Measurements from ENCODE around the gene PAFAH1B1. TPM values are rescaled to one million over a fixed set of nuclear protein-coding genes. Genes with fewer than 3 reads are reported as not detected.

Gene PAFAH1B1
- polyA plus RNA-seq, 3 donors = 17.4 to 48.8 (median 38.7) TPM

DNA sequence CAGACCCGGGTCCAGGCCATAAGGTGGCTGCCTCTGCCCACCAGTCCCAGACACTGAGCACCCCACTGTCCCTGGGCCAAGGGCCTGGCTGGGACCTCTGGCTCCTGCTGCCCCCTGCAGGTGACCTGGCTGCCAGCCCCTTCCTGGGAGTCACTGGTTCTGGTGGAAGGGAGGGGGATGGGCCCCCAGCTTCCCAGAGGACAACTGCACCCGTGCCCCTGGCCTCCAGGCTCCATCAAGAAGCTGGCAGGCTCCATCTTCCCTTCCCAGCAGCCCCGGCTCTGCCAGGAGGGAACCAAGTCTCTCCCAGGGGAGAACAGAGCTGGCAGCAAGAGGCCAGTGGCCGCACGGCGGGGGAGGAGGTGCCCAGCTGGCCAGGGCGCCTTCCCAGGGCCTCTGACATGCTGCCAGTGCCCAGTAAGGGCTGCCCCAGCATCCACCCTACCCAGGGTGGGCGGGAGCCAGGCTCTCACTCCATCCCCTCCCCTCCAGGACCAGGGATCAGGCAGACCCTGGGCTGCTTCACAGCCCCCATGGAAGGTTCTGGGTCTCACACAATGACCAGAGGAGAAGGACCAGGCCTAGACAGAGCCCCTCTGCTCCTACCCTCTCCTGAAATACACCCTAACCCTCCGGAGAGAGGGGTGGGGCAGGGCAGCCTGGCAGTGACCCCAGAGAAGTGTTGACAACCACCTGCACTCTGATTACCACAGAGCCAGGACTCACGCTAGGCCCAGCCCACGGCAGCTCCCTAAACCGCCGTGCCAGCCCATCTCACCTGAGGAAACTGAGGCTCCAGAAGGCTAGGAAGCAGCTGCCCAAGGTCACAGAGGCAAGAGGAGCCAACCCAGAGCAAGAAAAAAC is 114.5 kb downstream of the PAFAH1B1 start:
- WGBS, 3 donors = 38 to 70% (median 63%) methylated on average over 13 of the region's 13 CpGs
- H3K27ac ChIP-seq (ENCODE audit: low read depth, low read length) = no peak overlapping the region

DNA sequence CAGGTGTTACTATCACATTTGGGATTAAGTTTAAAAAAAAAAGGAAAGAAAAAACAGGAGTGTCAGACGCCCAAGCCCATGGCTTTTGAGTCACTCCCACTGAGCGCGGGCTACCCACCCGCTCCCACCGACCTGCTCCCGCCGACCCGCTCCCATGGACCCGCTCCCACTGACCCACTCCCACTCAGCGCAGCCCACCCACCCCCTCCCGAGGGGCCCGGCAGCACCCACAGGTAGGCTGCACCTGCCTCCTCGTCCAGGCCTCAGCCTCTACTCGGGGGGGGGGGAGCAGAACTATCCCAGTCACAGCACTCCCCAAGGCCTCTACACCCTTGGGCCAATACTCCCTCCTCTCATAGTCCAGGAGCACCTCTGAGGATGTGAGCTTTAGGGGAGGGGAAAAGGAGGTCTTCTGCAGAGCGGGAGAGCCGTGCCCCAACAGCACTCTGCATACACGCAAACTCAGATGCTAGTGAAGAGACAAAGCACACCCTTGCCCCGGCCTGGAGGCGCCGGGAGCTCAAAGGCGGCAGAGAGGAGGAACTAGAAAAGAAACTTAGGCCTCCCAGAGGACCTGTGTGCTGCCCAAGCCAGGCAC is 115.2 kb downstream of the PAFAH1B1 start:
- 45 to 82% (median 82%) methylated on average over 19 to 21 of the region's 21 CpGs for WGBS, 3 donors
- H3K27ac ChIP-seq (ENCODE audit: low read depth, low read length) = no peak overlapping the region

DNA sequence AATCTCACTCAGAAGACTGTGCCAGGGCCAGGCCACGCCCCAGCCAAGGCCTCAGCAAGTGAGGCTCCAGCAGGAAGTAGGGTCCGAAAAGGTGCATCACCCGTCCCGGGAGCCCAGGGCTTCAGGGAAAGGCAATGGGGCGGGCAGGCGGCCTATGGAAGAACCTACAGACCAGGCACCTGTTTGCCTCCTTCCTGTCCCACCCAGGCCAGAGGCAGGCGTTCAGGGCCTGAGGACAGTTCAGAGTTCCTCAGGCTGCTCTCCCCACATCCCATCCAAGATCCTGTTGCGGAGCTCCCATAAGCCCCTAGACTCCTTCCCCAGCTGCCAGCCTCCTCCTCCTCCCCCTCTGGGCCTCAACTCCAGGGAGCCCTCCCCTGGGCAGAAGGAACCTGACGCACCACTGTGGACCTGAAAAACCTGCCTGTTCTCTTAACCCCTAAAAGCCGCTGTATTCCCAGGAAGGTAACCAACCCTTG is 115.8 kb downstream of the PAFAH1B1 start:
- 21 to 61% (median 54%) methylated on average over 8 to 10 of the region's 10 CpGs for WGBS, 3 donors
- H3K27ac ChIP-seq (ENCODE audit: low read depth, low read length) = no peak overlapping the region

DNA sequence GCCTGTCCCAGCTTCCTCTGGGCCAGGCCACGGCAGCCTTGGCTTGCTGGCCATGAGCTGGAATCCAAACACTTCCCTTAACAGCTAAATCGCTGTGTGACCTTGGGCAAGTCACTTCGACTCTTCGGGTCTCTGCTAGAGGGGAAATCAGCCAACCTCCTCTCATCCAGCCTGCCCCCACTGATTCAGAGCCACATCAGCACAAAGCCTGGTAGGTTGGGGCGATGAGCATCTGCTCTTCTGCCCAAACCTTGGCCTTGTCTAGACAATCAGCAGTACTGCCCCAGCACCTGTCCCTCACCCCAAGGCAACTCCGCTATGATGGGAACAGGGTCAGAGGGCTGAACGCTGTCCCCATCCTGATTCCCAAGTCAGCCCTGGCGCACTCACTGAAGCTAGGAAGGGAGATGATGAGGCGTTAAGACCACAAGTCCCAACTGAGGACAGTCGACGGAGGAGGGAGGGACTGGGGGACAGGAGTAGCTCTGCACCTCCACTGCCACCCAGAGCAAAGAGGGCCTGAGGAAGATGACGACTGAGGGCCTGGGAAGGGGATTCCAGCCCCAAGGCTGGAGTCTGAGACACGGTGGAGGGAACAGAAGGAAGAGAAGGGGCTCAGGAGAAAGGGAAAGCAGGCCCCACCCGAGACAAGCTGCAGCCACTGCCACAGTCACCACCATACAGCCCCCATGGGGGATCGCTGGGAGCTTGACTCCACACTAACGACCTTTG is 116.8 kb downstream of the PAFAH1B1 start:
- WGBS, 3 donors = 26 to 47% (median 33%) methylated on average over 16 of the region's 16 CpGs
- no peak overlapping the region for H3K27ac ChIP-seq (ENCODE audit: low read depth, low read length)

DNA sequence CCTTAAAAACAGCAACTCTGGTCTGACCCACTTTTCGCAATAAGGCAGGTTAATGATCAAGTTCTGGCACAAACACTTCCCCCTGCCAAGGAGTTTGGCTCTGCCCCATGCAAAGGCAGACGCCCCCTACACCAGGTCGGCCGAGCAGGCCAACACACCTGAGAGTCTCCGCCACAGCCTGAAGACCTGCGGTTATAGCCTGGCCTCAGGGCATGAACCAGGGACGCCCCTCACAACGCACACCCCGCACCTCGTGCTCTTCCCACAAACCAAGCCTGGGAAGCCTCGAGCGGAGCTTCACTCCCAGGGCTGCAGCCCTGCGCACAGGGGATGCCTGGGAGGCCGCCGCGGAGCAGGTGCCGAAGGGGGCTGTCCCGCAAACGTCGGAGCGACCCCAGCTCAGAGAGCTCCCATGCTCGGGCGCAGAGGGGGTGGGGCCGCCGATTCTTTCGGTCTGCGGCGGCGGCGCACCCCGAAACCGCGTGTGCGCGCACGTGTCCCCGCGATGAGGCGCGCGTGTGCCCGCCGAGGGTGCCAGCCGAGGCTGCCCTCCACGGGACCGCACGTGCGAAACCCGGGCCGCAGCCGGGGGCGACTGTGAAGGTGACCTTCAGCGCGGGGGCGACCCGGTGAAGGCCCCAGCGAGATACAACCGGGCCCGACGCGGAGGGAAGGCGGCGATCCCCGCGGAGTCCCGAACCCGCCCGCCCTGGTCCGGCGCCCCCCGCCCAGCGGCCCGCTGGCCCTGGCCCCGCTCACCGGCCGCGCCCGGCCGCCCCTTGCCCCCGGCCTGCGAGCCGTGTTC is 117.6 kb downstream of the PAFAH1B1 start:
- WGBS, 3 donors = 1% methylated on average over 64 to 82 of the region's 82 CpGs
- H3K27ac ChIP-seq (ENCODE audit: low read depth, low read length) = no peak overlapping the region

DNA sequence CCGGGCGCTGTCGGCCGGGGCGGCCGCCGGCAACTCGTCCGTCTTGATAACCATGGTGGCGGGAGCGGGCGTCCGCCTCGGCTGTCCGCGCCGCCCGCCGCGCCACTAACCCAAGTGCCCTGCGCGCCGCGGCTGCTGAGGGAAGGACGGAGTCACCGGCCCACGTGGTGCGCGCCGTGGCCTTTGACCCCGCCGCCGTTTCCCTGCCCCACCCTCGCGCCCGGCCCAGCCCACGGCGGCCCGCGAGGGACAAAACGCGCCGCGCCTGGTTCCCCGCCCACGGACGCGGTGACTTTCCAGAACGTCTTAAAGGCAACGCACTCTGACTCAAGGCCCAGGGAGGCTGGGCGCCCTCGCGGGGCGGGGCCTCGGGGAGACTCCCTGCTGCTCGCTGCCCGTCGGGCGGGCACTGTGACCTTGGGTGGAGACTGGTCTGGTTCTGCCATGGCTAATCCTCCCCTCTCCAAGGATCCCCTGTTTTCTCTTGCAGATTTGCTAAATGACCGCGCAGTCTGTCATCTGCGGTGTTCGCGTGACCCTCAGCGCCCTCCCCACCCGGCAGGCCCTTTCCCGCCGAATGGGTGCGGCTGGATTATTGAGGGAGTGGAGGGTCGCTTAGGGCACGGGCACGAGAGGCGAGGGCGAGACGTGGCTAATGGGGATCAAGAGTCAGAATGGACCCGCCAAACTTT is 118.3 kb downstream of the PAFAH1B1 start, which contains the start of gene CLUH:
TSS of gene CLUH (minus strand) at position 157 of the 692 bp plus-strand sequence. CDS start at position 54, 103 bp downstream.
- WGBS, 3 donors = 1 to 2% (median 2%) methylated on average over 49 to 76 of the region's 76 CpGs
- H3K27ac ChIP-seq (ENCODE audit: low read depth, low read length) = no peak within 1 kb of the TSS

DNA sequence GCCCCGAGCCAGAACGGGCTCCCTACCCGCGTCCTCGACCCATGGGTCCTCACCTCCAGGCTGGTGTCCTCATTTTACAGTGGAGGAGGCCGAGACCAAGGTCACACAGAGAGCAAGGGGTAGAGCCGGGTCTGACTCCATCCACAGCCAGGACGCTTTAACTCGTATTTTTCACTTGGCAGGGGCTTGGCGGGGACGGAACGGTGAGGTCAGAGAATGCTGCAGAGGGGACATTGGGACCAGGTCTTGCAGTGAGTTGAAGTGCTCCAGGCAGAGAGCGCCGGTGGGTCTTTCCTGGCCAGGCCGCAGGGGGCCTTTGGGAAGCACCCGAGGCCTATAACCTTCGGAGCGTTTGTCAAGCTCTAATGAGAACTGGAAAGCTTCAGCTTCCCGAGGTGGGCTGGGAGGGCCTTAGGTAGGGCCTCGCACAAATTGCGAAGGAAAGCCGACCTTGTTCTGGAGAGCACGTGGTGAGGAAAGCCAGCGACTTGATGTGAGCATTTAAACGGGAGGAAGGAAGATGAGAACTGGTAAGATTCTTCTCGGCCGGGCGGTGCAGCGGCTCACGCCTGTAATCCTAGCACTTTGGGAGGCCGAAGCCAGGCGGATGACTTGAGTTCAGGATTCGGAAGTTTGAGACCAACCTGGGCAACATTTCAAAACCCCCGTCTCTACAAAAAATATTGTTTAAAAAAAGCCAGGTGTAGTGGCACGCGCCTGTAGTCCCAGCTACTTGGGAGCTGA is 119.0 kb downstream of the PAFAH1B1 start:
- WGBS, 3 donors = 50 to 57% (median 52%) methylated on average over 36 of the region's 36 CpGs

DNA sequence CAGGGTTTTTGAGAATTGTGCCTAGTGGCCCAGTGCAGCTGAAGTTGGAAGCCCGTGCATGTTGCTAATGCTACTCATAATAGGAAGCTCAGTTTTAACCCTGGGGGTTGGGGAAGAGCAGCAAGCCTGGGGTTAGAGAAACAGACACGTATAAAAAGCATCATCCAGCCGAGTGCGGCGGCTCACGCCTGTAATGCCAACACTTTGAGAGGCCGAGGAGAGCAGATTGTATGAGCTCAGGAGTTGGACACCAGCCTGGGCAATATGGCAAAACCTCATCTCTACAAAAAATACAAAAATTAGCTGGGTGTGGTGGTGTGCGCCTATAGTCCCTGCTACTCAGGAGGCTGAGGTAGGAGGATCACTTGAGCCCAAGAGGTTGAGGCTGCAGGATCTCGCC is 120.4 kb downstream of the PAFAH1B1 start:
- H3K27ac ChIP-seq (ENCODE audit: low read depth, low read length) = no peak overlapping the region
- WGBS, 3 donors = 87 to 94% (median 90%) methylated on average over 9 of the region's 9 CpGs

More for the DNA sequence above, 119.0 kb downstream of the PAFAH1B1 start:
- H3K27ac ChIP-seq (ENCODE audit: low read depth, low read length) = no peak overlapping the region

DNA sequence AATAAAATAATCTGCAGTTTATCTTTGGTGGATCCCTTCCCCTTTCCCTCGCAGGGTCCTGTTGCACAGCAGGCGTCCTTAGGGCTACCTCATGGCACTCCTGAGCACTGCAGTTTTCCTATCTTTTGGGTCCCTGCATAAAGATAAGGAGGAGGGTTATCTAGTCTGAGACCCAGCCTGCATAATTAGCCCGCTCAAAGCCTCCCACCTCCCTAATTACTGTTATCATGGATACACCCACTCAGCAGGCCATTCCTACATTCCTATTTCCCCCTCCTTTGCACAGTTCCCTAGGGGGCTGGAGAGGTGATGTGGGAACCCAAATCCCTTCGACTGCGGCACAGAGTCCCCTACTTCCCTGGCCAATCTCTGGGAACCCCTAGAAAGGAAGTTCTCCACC is 123.2 kb downstream of the PAFAH1B1 start:
- no peak overlapping the region for H3K27ac ChIP-seq (ENCODE audit: low read depth, low read length)
- WGBS, 3 donors = 53 to 84% (median 67%) methylated on average over 5 of the region's 5 CpGs

DNA sequence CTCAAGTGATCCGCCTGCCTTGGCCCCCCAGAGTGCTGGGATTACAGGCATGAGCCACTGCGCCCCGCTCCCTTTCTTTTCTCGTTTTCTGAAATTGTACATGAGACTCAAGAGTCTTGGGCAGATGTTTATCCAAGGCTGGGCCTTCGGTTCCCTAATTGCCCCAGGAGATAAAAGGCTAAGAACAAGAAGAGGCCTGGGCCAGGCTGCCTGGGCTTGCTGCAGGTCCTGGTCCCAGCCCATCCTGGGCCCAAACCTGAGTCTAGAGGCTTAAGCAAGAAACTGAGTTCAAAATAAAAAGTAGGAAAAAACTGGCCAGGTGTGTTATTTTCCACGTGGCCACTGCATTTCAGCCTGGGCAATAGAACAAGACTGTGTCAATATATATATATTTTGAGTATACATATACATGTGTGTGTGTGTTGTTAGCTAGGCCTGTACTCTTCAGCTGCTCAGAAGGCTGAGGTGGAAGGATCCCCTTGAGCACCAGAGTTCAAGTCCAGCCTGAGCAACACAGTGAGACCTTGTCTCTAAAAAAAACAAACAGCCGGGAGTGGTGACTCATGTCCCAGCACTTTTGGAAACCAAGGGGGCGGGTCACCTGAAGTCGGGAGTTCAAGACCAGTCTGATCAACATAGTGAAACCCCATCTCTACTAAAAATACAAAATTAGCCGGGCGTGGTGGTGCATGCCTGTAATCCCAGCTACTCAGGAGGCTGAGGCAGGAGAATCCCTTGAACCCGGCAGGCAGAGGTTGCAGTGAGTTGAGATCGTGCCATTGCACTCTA is 124.9 kb downstream of the PAFAH1B1 start:
- WGBS, 3 donors = 78 to 80% (median 79%) methylated on average over 13 of the region's 13 CpGs
- H3K27ac ChIP-seq (ENCODE audit: low read depth, low read length) = no peak overlapping the region

DNA sequence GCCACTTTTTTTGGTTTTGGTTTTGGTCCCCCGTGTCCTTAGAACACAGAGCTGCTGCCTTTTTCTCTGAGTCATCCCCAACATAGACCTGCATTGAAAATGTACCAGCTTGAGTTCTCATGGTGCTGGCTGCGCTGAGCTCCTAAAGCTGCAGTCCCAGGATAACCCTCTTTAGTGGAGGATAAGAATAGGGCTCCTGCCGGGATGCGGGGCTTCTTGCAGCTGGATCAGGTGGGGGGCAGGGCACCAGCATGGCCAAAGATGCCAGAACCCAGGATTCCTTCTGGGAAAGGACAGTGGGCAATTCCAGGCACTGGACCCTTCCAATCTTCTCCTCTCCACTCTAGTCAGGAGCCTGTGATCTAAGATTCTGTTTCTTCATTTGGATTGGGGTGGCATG is 126.4 kb downstream of the PAFAH1B1 start:
- H3K27ac ChIP-seq (ENCODE audit: low read depth, low read length) = no peak overlapping the region
- 61 to 69% (median 68%) methylated on average over 4 of the region's 4 CpGs for WGBS, 3 donors

DNA sequence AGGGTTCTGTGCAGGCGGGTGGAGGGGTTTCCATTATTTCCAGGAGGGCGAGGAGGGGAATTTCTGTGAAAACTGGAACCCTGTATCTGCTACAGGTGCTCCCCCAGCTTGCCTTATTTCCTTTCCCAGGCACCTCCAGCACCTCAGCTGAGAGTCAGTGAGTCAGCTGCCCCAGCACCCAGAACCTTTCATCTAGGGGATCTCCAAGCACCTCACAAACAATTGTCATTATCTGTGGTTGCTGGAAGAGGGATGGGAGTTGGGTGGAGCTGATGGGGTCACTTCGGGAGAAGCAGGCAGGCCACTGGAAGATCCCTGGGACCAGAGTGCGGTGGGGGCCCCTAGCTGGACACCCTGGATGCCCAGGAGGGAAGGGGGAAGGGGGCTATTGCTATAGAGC is 128.1 kb downstream of the PAFAH1B1 start:
- WGBS, 3 donors = 62 to 84% (median 74%) methylated on average over 4 of the region's 4 CpGs
- H3K27ac ChIP-seq (ENCODE audit: low read depth, low read length) = no peak overlapping the region

DNA sequence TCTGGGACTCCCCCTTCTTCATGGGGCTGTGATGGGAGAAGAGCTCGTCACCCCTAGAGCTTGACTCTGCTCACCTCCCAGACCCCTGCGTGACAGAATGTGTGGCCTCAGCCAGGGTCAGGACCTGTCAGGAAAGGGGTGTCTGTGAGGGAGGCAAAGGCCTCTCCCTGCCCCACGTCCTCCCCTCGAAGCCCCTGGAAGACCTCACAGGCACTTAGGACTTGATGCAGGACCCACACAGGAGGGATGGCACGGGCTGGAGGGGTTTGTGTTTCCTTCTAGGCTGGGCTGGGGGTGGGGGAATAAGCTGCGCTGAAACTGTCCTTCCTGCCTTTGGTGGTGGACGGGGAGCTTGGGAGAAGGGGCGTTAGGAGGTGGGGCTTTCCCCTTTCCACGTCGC is 129.2 kb downstream of the PAFAH1B1 start:
- 59 to 65% (median 65%) methylated on average over 10 of the region's 10 CpGs for WGBS, 3 donors
- H3K27ac ChIP-seq (ENCODE audit: low read depth, low read length) = no peak overlapping the region

DNA sequence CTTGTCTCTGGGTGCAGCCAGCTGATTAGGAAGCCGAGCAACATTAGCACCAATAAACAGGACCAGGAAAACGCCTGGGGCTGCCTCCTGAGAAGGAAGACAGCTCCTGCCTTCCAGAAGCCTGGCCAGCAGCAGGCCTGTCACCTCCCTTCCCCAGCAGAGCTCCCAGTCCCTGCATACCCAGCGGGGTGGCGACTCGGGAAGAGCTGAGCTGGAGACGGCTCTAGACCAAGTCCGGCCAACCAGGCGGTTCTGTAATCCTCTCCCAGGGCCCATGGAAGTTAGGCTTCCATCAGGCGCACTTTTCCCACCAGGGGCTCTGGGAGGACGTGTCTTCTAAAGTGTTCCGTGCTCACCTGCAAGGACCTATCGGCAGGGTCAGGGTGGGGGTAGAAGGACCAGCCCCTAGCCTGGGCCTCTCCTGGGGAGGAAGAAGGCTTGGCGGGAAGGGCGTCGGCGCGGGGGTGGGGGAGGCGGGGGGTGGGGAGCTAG is 130.1 kb downstream of the PAFAH1B1 start:
- no peak overlapping the region for H3K27ac ChIP-seq (ENCODE audit: low read depth, low read length)
- WGBS, 3 donors = 32 to 42% (median 40%) methylated on average over 15 to 18 of the region's 18 CpGs

DNA sequence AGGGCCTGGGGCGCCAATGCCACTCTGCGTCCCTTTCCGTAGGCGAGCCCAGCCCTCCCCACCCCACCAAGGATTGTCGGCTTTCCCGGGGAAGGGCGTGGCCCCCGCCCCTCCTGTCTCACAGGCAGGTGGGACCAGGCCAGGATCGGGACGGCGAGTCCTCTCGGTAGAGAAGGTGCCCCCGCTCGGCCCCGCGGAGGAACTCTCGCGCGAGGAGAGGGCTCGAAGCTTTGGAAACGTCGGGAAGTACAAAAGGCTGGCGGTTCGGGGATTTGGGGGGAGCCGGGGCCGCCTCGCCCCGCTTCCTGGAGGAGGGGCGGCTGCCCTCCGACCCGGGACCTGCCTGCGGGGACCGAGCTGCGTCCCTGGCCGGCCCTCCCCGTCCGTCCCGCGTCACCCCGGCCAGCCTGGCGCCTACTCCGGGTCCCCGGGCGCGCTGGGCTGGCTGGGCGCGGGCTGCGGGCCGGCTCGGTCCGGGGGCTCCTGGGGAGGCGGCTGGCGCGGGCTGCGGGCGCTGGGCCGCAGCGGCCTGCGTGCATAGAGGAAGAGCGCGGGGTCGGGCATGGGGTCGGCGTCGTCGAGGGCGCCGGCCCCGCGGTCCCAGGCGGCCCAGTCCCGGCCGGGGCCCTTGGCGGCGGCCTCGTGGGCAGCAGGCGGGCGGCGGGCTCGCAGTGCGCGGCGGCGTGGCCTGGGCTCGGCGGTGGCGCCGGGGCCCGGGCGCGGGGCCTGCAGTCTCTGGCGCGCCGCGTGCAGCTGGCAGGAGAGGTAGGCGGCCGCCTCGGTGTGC is 130.7 kb downstream of the PAFAH1B1 start:
- WGBS, 3 donors = 1 to 5% (median 1%) methylated on average over 80 to 98 of the region's 98 CpGs
- no peak overlapping the region for H3K27ac ChIP-seq (ENCODE audit: low read depth, low read length)

Data from adipose tissue (tissue), 3 donors.